Loucy (cell line): ENCODE data around the gene FAM135A.

Experiments
- H2AFZ ChIP-seq: fragments of 200-600 bp; sonication (generic); 2 replicates; pipeline ENCODE4 v1.6.0; 2016; ENCODE audit warnings: antibody characterized with exemption, mild to moderate bottlenecking, low read length, moderate library complexity
- H3F3A ChIP-seq: fragments of 200-600 bp; 2 replicates; pipeline ENCODE4 v1.6.0; 2016; ENCODE audit warnings: antibody characterized with exemption, low read depth, mild to moderate bottlenecking
- H3K27me3 ChIP-seq: fragments of 200-600 bp; sonication (generic); 2 replicates; pipeline ENCODE4 v1.6.1; 2014; ENCODE audit warnings: low read length, mild to moderate bottlenecking; ENCODE audit not compliant: insufficient read depth, poor library complexity, severe bottlenecking
- H3K36me3 ChIP-seq: fragments of 200-600 bp; sonication (generic); 2 replicates; pipeline ENCODE4 v1.6.1; 2016; ENCODE audit warnings: low read length; ENCODE audit not compliant: insufficient read depth
- H3K4me1 ChIP-seq: fragments of 200-600 bp; sonication (generic); 2 replicates; pipeline ENCODE4 v1.5.1; 2014; ENCODE audit warnings: low read length, mild to moderate bottlenecking; ENCODE audit not compliant: insufficient read depth, poor library complexity, severe bottlenecking
- H3K4me2 ChIP-seq: fragments of 200-600 bp; sonication (generic); 2 replicates; pipeline ENCODE4 v1.6.0; 2014; ENCODE audit warnings: antibody characterized with exemption, low read length, low read depth, mild to moderate bottlenecking; ENCODE audit not compliant: poor library complexity, severe bottlenecking
- H3K4me3 ChIP-seq: fragments of 200-600 bp; sonication (generic); 2 replicates; pipeline ENCODE4 v1.5.1; 2014; ENCODE audit warnings: low read length, mild to moderate bottlenecking, mixed read lengths; ENCODE audit not compliant: poor library complexity, severe bottlenecking
- H3K79me2 ChIP-seq: fragments of 200-600 bp; sonication (generic); 2 replicates; pipeline ENCODE4 v1.6.1; 2014; ENCODE audit warnings: low read length; ENCODE audit not compliant: insufficient read depth
- H3K9ac ChIP-seq: fragments of 200-600 bp; sonication (generic); 2 replicates; pipeline ENCODE4 v1.6.0; 2014; ENCODE audit warnings: mild to moderate bottlenecking, low read depth, low read length, moderate library complexity; ENCODE audit not compliant: poor library complexity, severe bottlenecking
- H3K9me2 ChIP-seq: fragments of 200-600 bp; sonication (generic); replicated peaks from 2 replicates; pipeline ENCODE4 v1.6.1; 2016; ENCODE audit warnings: low read depth, low read length, mixed read lengths
- H3K9me3 ChIP-seq: fragments of 200-600 bp; sonication (generic); 2 replicates; pipeline ENCODE4 v1.6.1; 2014; ENCODE audit warnings: mild to moderate bottlenecking, antibody characterized with exemption, low read length, low read depth; ENCODE audit not compliant: insufficient read depth
- H4K20me1 ChIP-seq: fragments of 200-600 bp; sonication (generic); 2 replicates; pipeline ENCODE4 v1.6.0; 2014; ENCODE audit warnings: antibody characterized with exemption, low read length, mild to moderate bottlenecking; ENCODE audit not compliant: insufficient read depth, poor library complexity, severe bottlenecking
- CTCF ChIP-seq: fragments of 200-600 bp; sonication (generic); conservative IDR thresholded peaks from 2 replicates; pipeline ENCODE4 v1.5.1; 2014; ENCODE audit warnings: mild to moderate bottlenecking, antibody characterized with exemption, low read length
- EZH2phosphoT487 ChIP-seq: fragments of 200-600 bp; IDR thresholded peaks from 2 replicates; pipeline ENCODE4 v1.6.1; 2018; ENCODE audit warnings: antibody characterized with exemption, mild to moderate bottlenecking, moderate library complexity, borderline replicate concordance

The FAM135A gene

GRCh38 chr6:70593118-70593486, 179.8 kb downstream of the FAM135A start:
- H3K4me1 ChIP-seq, result no peaks in the 10 kb centered on the region
- H4K20me1 ChIP-seq, result no peaks in the 10 kb centered on the region
- no peaks in the 10 kb centered on the region for H3K9me2 ChIP-seq
- no peaks in the 10 kb centered on the region for H3K9me3 ChIP-seq
- H3F3A ChIP-seq, result no peaks in the 10 kb centered on the region
- H3K36me3 ChIP-seq, result no peaks in the 10 kb centered on the region
- no peaks in the 10 kb centered on the region for H3K27me3 ChIP-seq
- no peak overlapping the region for H3K9ac ChIP-seq
- H3K4me3 ChIP-seq, result no peak overlapping the region
- TF ChIP-seq EZH2phosphoT487 (no peak), CTCF (no peak)
- H3K79me2 ChIP-seq, result no peaks in the 10 kb centered on the region
- H2AFZ ChIP-seq, result no peak overlapping the region
- no peak overlapping the region for H3K4me2 ChIP-seq

GRCh38 chr6:70599187-70599586, 185.9 kb downstream of the FAM135A start:
- H3K4me2 ChIP-seq, result no peak overlapping the region
- H2AFZ ChIP-seq, result no peak overlapping the region
- H3K4me1 ChIP-seq, result no peaks in the 10 kb centered on the region
- H3K9me2 ChIP-seq, result no peaks in the 10 kb centered on the region
- no peaks in the 10 kb centered on the region for H3K79me2 ChIP-seq
- H3K27me3 ChIP-seq, result no peaks in the 10 kb centered on the region
- H3F3A ChIP-seq, result no peaks in the 10 kb centered on the region
- no peak overlapping the region for H3K4me3 ChIP-seq
- H3K9me3 ChIP-seq, result no peaks in the 10 kb centered on the region
- no peaks in the 10 kb centered on the region for H3K36me3 ChIP-seq
- H3K9ac ChIP-seq, result no peak overlapping the region
- TF ChIP-seq CTCF, result no peak
- TF ChIP-seq EZH2phosphoT487, result no peak
- no peaks in the 10 kb centered on the region for H4K20me1 ChIP-seq

- Histone ChIP-seq H3K79me2 (no peaks in the 10 kb centered on the region), H3K4me3 (no peak overlapping the region), H3K4me2 (no peak overlapping the region), H3K36me3 (no peaks in the 10 kb centered on the region), H3K4me1 (no peaks in the 10 kb centered on the region), H3F3A (no peaks in the 10 kb centered on the region), H3K9ac (no peak overlapping the region), H3K9me3 (no peaks in the 10 kb centered on the region), H3K27me3 (no peaks in the 10 kb centered on the region), H4K20me1 (no peaks in the 10 kb centered on the region), H3K9me2 (no peaks in the 10 kb centered on the region), H2AFZ (no peak overlapping the region)
- TF ChIP-seq CTCF, result no peak
- no peak for TF ChIP-seq EZH2phosphoT487
Observed at GRCh38 chr6:70601014-70601413, 187.7 kb downstream of the FAM135A start.
